Measurements from ENCODE around the gene RUNX2. TPM values are rescaled to one million over a fixed set of nuclear protein-coding genes. Genes with fewer than 3 reads are reported as not detected.

RUNX2 gene
- total RNA-seq, 6 experiments from 2014 or later: 7.4 to 12.7 (median 10.8) TPM

DNA sequence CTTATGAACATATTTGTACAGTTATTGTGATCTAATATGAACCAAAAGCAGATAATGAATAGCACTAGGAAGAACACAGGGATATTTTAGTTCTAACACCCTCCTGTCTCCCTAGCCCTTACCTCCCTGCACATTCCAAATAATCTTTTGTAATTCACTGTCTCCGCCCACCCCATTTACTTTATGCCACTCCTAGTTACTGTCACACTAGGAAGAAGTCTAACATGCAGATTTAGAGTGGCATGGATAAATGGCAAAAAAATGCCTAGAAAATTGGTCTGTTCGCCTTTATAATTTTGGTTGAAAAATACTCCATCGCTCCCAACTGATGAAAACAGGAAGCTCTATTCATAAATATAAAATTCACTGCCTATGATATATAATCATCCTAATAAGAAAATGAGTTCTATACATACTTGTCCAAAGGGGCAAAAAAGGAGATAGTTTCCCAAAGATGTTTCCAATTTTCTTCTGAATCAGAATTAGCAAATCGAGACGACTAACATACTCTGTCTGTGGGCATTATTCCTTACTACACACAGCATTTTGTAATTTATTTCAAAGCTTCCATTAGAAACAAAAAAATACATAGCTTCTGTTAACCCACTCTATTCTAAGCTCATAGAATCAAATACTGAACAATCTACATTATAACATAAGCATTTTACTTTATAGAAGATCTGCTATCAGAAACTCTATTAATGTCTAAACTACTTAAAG, 1.3 kb upstream of the RUNX2 start:
- H3K9me3 Mint-ChIP-seq: no peaks in the 10 kb centered on the region
- DNase-seq: no peak
- TF ChIP-seq, protein P1, sequence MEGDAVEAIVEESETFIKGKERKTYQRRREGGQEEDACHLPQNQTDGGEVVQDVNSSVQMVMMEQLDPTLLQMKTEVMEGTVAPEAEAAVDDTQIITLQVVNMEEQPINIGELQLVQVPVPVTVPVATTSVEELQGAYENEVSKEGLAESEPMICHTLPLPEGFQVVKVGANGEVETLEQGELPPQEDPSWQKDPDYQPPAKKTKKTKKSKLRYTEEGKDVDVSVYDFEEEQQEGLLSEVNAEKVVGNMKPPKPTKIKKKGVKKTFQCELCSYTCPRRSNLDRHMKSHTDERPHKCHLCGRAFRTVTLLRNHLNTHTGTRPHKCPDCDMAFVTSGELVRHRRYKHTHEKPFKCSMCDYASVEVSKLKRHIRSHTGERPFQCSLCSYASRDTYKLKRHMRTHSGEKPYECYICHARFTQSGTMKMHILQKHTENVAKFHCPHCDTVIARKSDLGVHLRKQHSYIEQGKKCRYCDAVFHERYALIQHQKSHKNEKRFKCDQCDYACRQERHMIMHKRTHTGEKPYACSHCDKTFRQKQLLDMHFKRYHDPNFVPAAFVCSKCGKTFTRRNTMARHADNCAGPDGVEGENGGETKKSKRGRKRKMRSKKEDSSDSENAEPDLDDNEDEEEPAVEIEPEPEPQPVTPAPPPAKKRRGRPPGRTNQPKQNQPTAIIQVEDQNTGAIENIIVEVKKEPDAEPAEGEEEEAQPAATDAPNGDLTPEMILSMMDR (IDR thresholded peaks at IDR 0.05): no peak
- no peak overlapping the region for H3K4me3 Mint-ChIP-seq
- peaks cover 22% of the 10 kb centered on the region for H3K4me1 Mint-ChIP-seq (ENCODE audit: low read depth)
- no peaks in the 10 kb centered on the region for H3K27me3 Mint-ChIP-seq (ENCODE audit: insufficient read depth)
- no peaks in the 10 kb centered on the region for H3K36me3 Mint-ChIP-seq (ENCODE audit: low read depth)
- no peak overlapping the region for H3K27ac Mint-ChIP-seq

- Mint-ChIP-seq H3K27ac (peak overlapping the region; percentile 45), H3K4me3 (peak overlapping the region; percentile 48), H3K9me3 (no peaks in the 10 kb centered on the region), H3K4me1 (ENCODE audit: low read depth) (peaks cover 22% of the 10 kb centered on the region), H3K27me3 (ENCODE audit: insufficient read depth) (no peaks in the 10 kb centered on the region), H3K36me3 (ENCODE audit: low read depth) (no peaks in the 10 kb centered on the region)
- no peak for DNase-seq
- TF ChIP-seq, protein P1 (IDR thresholded peaks at IDR 0.05): no peak
These were observed 393 bp downstream of the RUNX2 start for GRCh38 chr6:45328523-45328922.

- no peak for DNase-seq
- Mint-ChIP-seq H3K27ac (no peak overlapping the region), H3K9me3 (no peaks in the 10 kb centered on the region), H3K4me1 (ENCODE audit: low read depth) (no peaks in the 10 kb centered on the region), H3K36me3 (ENCODE audit: low read depth) (no peaks in the 10 kb centered on the region), H3K27me3 (ENCODE audit: insufficient read depth) (no peaks in the 10 kb centered on the region), H3K4me3 (no peak overlapping the region)
- TF ChIP-seq, protein P1 (IDR thresholded peaks at IDR 0.05): no peak
These were observed 16.8 kb downstream of the RUNX2 start for GRCh38 chr6:45344900-45345299.

DNA sequence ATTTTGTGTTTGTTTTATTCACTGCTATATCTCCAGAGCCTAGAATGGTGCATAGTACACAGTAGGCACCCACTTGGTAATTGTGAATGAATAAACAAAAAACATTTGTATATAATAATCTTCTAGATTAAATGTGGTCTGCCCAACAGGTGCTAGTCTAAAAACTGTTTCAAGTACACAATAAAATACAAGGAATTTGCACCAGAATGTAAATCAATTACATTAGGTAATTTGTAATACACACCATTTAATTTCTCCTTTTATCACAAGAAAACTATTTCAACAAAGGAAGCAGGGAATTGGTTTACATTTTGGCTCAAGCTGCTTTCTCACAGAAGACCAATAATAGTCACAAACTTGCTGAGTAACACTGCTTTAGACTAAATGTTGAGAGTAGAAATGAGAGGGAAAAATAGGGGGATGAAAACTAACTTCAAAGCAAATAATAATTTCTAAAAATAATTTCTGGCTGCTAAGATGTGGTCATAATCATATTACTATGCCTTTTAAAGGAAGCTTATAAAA, 22.1 kb downstream of the RUNX2 start:
- Mint-ChIP-seq H3K4me1 (ENCODE audit: low read depth) (peaks cover 14% of the 10 kb centered on the region), H3K9me3 (no peaks in the 10 kb centered on the region)
- no peak for DNase-seq

GRCh38 chr6:45351076-45351475, 22.9 kb downstream of the RUNX2 start:
- Mint-ChIP-seq H3K4me1 (ENCODE audit: low read depth) (peaks cover 14% of the 10 kb centered on the region), H3K27me3 (ENCODE audit: insufficient read depth) (no peaks in the 10 kb centered on the region), H3K27ac (no peak overlapping the region), H3K36me3 (ENCODE audit: low read depth) (no peaks in the 10 kb centered on the region), H3K4me3 (no peak overlapping the region), H3K9me3 (no peaks in the 10 kb centered on the region)
- TF ChIP-seq, protein P1 (IDR thresholded peaks at IDR 0.05): no peak
- DNase-seq: no peak

More for the DNA sequence above, 22.1 kb downstream of the RUNX2 start:
- no peaks in the 10 kb centered on the region for H3K27me3 Mint-ChIP-seq (ENCODE audit: insufficient read depth)
- H3K4me3 Mint-ChIP-seq: no peak overlapping the region
- TF ChIP-seq, protein P1 (IDR thresholded peaks at IDR 0.05): no peak
- no peaks in the 10 kb centered on the region for H3K36me3 Mint-ChIP-seq (ENCODE audit: low read depth)
- H3K27ac Mint-ChIP-seq: no peak overlapping the region

Data from HFFc6 (cell line).